T-helper 1 cell treated with Interleukin-12 subunit alpha and Interleukin-12 subunit beta and Interleukin-4 antibody, amounts not matched to agents 30 ng/mL and 1 ng/mL, for 36 hours (primary cell): ENCODE measurements around the gene GTF2F2. TPM values are rescaled to one million over a fixed set of nuclear protein-coding genes. Genes with fewer than 3 reads are reported as not detected.

Experiments used
- intact Hi-C: fragments of 100-400 bp; cut with micrococcal nuclease; formaldehyde crosslinking; loops from one replicate; pipeline ENCODE4 v1.15.1; 2024
- total RNA-seq: library from RNA; stranded (reverse); gene quantifications from 2 replicates; pipeline ENCODE4 v1.2.3, GENCODE V29; 2022

GTF2F2 gene
- total RNA-seq, 1 donor from 2014 or later = 21.1 TPM

DNA sequence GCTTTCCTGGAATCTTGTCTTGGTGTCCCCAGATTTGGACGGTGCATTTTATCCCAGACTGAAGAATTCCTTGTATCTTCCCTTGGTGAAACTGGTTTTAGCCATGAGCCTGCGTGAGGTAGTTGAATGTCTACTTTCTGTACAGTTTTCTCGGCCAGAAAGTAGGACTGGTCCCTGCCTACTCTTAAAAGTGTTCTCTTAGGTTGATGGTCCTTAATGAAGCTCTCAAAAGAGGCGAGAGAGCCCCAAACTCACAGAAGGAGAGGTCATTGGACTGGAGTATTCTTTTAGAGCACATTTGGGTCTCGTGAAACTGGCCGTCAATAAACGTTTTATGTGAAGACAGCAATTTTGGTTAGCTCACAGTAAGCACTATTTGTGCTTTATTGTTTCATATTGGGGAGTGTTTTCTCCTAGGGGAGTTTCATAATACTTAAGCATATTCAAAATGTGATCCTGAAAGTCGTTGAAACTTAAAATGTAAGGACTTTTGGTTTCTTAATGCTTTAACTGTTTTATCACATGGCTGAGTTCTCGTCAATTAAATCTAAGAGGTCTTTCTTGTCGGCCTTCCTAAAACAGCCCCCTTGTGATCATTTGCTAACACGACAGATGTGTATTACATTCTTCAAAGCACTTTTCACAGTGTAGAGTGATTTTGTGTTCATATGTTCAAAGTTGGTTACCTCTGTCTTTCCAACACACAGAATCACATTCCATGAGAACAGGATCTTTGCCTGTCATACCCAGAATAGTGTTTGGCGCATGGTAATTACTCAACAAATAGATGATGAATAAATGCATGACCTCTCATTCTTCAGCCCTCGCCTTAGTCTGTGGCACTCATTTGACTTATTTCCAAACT is 889 bp downstream of the GTF2F2 start:
- intact Hi-C loops = loop anchor here (1.0 to 5.0 kb wide), 14 partner anchors 12 to 979 kb away; partner anchors contain the start of genes COG3, GPALPP1, NUFIP1 and TPT1

DNA sequence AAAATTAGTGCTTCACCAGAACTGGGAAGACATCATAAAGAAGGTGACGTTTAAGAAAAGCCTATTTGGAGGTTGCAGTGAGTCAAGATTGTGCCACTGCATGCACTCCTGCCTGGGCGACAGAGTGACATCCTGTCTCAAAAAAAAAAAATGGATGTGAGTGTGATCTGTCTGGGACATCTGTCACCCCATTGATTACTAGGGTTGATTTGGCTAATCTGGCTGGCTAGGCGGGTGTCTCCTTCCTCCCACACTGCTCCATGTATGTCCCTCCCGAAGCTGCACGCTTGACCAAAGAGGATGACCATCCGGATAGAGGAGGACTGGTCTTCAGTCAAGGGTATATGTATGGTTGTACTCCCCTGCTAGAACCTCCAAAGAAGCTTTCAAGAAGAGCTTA is 2.6 kb downstream of the GTF2F2 start:
- intact Hi-C loops = loop anchor here (5.0 kb wide), 2 partner anchors 926 to 981 kb away; no protein-coding TSS in a partner anchor

DNA sequence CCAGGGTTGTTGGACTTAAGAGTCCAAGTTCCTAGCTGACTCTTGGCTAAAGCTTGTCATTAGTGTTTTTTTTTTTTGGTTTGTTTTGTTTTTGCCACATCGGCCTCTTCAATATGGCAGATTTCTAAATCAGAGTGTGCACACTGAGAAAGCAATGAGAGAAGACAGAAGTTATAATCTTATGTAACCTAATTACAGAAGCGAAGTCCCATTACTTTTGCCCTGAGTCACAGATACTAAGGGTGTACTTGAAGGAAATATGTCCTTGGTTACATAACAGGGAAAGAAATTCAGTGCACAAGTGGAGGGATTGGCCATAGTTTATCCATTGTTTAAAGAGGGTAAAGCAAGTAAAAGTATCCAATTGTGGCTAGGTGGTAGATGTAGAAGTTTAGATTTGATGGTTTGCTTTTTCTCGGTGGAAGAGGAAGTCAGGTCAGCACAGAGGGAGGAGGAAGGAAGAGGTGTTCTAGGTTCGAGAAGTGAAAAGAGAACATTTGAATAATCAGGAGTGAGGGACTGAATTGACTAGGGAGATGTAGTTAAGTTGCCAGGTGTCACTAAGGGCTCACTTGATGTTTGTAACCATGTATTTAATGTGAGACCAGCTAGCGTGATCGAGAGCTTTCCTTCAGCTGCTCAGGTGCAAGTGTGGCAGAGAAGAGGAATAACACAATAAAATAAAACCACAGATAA is 12.2 kb downstream of the GTF2F2 start:
- intact Hi-C loops = no loop called here

DNA sequence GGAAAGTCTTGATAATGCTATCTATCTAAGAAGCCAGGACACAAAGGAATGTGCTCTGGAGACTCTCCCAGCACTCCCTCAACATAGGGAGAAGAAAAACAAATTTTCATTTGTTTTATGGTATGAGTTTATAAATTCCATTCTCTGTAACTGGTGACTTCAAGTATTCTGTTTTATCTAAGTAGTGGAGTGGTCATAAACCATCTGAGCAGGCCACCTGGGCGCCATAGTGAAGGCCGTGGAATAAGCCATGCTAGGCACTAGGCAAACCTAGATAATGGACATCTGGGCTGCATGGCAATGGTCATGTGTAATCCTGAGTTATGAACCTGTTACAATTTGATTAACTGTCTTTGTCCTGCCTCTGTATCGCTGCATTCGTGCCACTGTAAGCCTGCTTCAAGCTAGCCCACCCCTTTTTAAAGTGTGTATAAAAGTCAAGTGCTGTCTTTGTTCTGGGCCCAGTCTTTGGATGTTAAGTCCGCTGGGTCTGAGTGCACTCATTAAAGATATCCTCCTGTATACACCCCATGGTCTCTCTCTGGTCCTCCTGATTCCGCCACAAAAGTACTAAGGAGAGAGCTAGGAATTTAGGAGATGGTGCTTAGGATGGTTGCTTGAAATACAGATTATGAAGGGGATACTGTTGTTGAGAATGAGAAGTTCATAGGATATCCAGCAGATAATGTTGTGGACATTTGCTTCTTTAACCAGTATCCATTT is 13.2 kb downstream of the GTF2F2 start:
- intact Hi-C loops = no loop called here

DNA sequence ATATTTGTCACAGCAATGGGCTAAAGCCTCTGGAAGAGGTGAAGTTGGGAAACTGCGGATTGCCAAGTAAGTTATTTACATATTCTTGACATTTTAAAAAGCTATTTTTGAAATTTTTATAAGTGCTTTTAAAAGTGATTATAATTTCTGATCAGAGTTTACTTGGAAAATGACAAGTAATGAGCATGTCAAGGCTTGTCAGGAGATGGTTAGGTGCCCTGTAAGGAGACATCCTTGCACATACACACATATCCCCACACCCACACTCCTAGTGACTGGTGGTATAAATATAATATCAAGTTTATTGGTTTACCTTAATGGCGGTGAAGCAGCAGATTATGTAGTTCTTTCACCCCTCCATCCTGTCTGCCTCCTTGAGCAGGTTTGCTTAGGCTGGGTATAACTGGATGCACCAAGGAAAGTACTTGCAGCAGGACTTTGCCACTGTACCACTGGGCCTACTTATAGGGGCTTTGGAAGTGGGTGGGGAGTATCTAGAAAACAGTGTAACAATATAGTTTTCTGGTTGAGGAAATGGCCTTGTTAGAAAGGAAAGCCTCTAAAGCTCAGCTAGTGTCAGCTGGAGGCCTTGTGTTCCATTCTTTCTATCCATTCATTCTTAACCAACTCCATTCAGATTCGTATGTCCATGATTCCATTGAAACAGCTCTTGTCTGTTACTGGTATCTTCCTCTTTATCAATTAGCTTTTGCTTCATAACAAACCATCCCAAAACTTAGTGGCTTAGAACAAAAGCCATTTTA is 16.6 kb downstream of the GTF2F2 start:
- intact Hi-C loops = no loop called here

DNA sequence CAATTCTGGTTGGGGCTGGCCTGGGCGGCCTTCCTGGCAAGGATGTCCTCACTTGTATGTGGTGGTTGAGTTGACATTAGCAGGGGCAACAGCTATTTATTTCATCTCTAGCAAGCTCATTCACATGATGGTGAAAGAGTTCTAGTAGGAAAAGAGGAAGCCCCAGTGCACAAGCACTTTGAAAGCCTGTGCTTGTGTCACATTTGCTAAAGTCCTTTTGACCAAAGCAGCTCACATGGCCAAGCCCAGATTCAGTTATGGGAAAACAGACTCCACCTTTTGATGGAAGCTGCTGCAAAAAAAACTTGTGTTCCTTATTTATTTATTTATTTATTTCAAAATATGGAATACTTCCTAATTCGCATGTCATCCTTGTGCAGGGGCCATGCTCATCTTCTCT is 17.2 kb downstream of the GTF2F2 start:
- intact Hi-C loops = no loop called here

DNA sequence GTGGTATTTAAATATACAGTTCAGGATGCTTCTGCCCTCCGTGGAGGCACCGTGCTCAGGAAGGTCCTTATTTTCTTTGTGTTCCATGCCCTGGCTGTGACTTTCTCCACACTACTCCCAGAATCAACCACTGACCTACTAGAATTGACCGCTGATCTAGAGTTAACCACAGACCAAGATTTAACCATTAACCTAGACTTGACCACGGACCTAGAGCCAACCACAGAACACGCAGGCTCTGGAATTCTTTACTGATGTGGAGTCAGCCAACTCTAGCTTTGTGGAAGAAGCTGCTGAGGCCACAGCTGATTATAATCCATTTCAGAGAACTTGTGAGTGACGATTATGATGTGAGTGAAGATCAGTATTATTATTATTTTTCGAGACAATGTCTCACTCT is 18.0 kb downstream of the GTF2F2 start:
- intact Hi-C loops = no loop called here

DNA sequence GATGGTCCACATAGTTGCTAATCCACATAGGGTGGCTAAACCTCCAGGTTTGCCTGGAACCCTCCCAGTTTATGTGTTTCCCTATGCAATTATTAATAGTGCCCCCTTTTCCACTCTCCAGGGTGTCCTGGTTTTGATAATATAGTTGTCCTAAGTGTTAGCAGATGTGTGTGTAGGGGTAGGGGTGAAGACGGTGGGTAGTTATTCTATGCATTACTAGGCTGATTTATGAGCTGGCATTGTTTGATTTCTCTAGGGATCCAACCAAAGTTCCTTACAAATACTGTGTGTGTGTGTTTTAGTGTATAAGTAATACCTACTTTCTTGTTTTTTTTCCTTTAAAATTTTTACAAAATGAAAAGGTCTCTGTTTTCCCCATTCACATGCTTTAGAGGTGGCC is 21.1 kb downstream of the GTF2F2 start:
- intact Hi-C loops = no loop called here

DNA sequence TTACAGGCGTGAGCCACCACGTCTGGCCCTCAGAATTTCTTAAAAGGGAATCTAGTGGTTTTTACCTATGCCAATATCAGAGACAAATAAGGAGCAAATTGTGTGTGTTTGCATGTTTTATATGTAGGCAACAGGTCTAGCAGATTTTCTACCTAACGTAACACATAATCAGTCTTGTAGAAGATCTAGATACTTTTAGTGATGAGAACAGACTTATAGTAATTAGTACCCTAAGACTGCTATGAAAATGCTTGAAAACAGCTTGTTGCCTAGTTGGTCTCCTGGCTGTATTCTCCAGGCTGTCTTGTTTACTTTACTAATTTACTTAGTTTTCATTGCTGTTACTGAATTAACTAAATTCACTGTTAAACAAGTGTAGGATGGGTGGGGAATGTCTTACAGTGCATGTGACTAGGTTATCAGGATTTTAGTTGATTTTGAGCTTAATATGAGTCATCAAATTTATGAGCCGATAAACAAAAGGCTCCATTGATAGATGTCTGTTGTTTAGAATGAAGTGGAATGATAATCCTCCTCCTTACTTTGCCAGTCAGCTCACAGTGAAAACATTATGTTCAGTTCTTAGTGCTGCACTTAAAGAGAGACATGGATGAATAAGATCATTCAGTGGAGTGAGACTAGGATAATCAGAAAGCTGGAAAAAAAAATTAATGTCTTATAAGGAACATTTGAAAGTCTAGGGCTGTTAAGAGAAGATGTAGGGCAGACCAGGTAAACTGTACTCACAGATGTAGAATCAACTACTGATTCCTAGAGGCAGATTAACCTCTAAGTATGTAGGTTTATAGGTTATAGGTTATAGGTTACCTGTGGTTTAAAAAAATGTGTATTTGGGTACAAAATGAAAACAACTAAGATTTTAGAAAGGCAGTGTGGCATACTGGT is 22.4 kb downstream of the GTF2F2 start:
- intact Hi-C loops = no loop called here

DNA sequence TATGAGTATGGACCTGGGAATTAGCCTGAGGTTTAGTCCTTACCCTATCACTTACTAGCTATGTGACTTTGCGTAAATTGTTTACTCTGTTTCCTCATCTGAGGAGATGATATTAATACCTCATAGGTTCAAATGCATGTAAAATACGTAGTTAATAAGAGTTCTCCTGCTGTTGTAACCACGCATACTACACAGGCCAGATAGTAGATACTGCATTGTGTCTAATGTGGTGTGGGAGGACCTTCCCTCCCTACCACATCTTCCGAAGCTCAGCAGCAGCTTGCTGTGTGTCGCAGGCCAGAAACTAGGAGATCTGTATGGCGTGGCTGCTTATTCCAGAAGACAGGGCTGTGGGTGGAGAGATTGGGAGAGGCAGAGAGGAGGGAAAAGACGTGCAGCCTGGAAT is 23.0 kb downstream of the GTF2F2 start:
- intact Hi-C loops = no loop called here

DNA sequence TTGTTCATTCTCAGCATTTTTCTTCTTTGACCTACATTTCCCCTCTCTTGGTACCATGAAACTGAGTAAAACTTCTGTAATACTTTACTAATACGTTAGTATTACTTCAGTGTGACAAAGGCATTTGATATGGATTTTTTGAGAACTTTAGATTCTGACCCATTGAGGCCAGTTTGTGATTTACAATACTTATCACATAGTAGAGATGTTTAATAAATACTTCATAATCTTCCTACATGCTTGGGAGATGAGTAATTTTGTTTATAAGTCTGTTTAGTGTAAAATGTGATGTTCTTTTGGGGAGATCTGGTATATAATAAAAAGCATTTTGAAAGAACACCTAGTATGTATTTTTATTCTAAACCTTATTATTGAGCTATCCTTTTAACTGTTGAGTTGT is 29.7 kb downstream of the GTF2F2 start:
- intact Hi-C loops = no loop called here

DNA sequence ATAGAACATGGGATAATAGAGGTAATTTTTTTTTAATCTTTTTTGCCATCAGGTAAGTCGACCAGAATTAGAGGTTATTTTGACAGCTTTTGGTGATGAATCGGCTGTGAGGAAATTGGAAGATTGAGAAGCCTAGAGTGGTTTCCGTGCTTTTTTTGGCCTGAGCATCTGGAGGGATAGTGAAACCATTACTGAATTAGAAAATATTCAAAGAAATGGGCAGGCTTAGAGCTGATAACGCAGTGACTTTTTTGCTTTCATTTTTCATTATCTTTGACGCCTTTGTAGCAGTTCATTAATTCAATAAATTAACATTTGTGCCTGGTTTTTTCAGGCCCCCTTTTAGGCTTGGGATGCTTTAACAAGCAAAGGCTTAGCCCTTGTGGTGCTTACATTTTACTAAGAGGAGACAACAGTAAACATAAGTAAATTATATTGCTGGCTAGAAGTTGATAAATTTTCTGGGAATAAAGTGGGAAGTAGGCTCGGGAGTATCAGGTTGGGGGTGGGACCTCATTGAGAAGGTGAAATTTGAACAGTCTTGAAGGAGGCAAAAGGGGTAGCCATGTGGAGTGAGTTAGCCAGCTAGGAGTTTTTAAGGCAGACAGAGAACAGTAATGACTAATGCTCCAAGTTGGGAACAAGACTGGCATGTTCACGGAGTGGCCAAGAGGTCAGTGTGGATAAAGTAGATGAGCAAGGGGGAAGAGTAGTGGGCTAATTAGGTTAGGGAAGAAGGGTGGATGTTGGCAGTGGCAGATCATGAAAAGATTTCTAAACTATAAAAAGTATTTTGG is 36.5 kb downstream of the GTF2F2 start:
- intact Hi-C loops = no loop called here

DNA sequence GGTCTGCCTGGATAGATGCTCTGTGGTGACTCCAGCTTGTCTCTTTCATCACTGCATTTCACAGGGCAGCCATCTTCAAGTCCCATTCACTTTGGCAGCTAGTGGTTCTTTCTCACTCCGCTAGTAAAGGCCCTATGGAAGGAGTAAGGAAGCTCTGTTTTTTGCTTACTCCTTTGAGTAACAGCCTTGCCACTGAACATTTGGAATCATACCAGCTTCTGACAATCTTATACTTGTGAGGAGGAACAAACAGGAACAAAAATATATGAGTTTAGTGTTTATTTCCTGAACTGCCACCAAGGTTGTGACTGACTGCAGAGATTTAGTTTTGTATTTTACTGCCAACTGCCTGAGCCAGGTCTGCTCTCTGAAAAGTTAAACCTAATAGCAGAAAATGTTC is 41.9 kb downstream of the GTF2F2 start:
- intact Hi-C loops = no loop called here

DNA sequence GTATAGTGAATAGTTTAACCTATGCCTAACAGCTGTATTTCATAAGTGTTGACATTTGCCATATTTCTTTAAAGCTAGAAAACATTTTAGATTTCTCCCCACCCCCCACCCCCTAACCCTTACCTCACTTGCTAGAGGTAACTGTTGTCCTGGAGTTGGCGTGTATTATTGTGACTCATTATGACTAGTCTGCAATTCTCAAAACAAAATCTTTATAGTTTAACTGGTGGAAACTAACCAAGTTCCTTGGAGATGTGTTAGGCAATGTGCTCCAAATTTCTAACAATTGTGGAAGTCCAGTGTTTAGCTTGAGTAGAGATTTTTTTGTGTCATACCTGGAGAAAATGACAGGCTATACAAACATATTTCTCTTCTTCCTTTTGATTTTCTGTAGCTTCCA is 42.5 kb downstream of the GTF2F2 start:
- intact Hi-C loops = no loop called here

DNA sequence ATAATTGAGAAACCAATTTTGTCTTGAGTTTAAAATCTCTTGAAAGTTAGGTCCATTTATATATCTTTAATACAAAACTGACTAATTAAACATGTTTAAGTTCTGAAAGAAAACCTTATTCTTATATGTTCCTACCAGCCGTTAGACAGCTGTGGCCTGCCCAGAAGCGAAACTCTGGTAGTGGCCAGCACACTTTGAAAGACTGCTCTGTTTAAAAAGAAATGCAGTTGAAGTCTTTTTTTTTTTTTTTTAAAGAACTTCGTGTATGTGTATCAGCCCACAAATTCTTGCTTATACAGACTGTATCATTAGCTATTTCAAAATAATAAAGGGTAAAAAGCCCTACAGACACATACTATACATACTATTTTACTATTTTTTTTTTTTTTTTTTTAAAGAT is 46.5 kb downstream of the GTF2F2 start:
- intact Hi-C loops = no loop called here

DNA sequence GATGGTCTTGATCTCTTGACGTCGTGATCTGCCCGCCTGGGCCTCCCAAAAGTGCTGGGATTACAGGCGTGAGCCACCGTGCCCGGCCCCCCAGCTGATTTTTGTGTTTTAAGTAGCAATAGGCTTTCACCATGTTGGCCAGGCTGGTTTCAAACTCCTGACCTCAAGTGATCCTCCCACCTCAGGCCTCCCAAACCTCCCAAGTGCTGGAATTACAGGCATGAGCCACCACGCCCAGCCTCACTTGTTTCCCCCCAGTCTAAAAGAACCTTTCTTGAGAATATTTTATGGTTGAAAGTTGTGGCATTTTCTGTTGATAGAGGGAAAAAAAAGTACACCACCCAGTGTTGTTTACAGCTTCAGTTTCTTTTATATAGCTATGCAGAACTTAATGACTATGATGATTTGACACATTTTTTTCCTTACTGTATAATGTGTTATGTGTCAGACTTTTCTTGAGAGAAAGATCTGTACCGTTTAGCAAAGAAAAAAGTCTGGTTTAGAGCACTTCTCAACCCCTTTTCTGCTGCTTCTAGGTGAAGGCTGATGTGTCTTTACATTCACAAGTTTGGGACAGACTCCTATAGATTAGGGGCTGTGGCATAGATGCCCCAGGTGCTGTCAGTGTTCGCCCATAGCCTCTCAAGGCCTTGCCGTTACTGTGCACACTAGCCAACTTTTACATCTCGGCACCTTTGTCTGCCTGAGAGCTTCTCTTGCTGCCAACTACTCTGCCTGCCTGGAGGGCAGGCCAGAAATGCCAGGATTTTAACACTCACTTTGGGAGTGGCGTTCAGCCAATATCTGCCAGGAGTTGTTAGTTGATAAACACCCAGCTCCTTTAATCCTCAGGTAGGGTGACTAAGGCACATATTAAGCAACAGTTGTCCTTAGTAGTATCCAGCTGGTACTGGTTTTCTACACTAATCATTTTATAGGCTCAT is 47.6 kb downstream of the GTF2F2 start:
- intact Hi-C loops = no loop called here

DNA sequence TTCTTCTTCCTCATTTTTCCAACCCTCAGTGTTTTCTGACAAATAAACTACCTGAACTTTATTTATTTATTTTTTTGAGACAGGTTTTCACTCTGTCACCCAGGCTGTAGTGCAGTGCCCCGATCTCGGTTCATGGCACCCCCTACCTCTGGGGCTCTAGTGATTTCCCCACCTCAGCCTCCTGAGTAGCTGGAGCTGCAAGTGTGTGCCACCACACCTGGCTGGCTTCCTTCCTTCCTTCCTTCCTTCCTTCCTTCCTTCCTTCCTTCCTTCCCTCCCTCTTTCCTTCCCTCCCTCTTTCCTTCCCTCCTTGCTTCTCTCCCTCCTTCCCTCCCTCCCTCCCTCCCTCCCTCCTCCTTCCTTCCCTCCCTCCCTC is 48.2 kb downstream of the GTF2F2 start:
- intact Hi-C loops = no loop called here

DNA sequence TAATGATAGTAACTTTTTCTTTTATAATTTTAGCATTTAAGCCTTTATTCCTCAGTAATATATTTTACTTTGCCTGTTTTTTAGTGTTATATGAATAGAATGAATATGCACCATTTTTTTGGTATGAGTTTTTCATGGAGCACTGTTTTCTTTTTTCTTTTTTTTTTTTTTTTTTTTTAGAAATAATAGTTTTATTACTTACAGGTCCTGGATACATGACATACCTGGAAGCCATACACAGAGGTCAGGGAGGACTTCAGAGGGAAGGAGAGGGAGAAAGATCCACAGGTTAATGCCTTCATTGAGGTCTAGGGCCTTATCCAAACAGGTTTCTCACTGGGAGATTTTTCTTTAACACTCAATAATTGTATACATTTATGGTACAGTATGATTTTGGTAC is 54.2 kb downstream of the GTF2F2 start:
- intact Hi-C loops = no loop called here
